Adrenal gland (tissue), 5 donors: ENCODE data around the gene FGF19.

Experiments
- CTCF ChIP-seq, 6 experiments: fragments of 450-650 bp in 4 of 6; fragments of 200-600 bp in 2 of 6; sonication (generic) in 1 of 6; IDR thresholded peaks; 1 replicate in 5 of 6; 2 replicates in 1 of 6; pipeline versions ENCODE4 v1.5.1 to v1.8.0; 2016 to 2021; ENCODE audit warnings: antibody characterized with exemption in 6 of 6, mild to moderate bottlenecking in 2 of 6, moderate library complexity in 1 of 6
- POLR2A ChIP-seq, 2 donors: fragments of 450-650 bp; IDR thresholded peaks; one replicate each; pipeline ENCODE4 v1.6.1; 2017; ENCODE audit warnings: antibody characterized with exemption in 2 of 2, mild to moderate bottlenecking in 2 of 2, moderate library complexity in 1 of 2
- donor health status: DM: no; HTN: no; CAD: no.

- TF ChIP-seq CTCF (IDR thresholded peaks at IDR 0.05) (no peak), POLR2A (IDR thresholded peaks at IDR 0.05) (no peak)
Measured at GRCh38 chr11:69732910-69733309, 29.1 kb upstream of the FGF19 start.
